ENCODE data around the gene PPAT. TPM values are rescaled to one million over a fixed set of nuclear protein-coding genes. Genes with fewer than 3 reads are reported as not detected.
"Not testable (repeated sequence)": the region's sequence is repeated elsewhere in the genome, so short reads cannot be mapped to it uniquely, and the experiment has no call there.

Gene PPAT
- total RNA-seq, 1 donor from 2014 or later: 15.9 TPM

DNA sequence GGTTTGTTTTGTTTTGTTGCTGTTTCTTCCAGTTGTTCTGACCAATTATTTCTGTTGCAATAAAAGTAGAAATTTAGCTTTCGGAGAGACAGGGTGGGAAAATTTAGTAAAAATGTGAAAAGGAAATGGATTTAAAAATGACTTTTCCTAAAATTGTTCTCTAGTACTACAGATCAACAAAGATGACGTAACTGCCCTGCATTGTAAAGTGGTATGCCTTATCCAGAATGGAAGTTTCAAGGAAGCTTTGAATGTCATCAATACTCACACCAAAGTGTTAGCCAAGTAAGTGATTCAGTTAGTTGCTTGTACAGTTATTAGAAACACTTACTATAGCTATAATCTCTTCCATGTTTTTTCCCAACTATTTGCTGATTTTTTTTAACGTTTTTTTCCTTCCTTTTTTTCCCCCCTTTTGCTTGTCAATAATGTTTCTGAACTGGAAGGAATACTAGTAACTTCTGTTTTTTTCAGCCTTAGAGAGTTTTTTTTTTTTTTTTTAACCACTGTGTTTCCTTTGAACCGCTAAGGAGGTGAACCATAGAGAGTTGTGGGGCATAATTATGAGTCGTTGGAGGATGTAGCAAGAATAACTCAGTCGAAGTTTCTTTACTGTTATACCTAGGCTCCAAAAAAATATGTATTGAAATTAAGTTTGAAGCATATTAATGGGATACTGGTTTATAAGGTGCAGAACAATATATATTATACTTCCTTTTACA is 34.2 kb upstream of the PPAT start:
- Mint-ChIP-seq H3K27me3 (ENCODE audit: unreplicated experiment) (peaks cover 6% of the 10 kb centered on the region), H3K27ac (ENCODE audit: unreplicated experiment) (peak overlapping the region; percentile 9), H3K9me3 (ENCODE audit: unreplicated experiment) (peaks cover 4% of the 10 kb centered on the region), H3K4me1 (ENCODE audit: low read depth, unreplicated experiment) (peaks cover 15% of the 10 kb centered on the region), H3K4me3 (ENCODE audit: unreplicated experiment) (peak overlapping the region; percentile 94), H3K36me3 (ENCODE audit: unreplicated experiment) (no peaks in the 10 kb centered on the region)
- TF ChIP-seq, protein P1, sequence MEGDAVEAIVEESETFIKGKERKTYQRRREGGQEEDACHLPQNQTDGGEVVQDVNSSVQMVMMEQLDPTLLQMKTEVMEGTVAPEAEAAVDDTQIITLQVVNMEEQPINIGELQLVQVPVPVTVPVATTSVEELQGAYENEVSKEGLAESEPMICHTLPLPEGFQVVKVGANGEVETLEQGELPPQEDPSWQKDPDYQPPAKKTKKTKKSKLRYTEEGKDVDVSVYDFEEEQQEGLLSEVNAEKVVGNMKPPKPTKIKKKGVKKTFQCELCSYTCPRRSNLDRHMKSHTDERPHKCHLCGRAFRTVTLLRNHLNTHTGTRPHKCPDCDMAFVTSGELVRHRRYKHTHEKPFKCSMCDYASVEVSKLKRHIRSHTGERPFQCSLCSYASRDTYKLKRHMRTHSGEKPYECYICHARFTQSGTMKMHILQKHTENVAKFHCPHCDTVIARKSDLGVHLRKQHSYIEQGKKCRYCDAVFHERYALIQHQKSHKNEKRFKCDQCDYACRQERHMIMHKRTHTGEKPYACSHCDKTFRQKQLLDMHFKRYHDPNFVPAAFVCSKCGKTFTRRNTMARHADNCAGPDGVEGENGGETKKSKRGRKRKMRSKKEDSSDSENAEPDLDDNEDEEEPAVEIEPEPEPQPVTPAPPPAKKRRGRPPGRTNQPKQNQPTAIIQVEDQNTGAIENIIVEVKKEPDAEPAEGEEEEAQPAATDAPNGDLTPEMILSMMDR (IDR thresholded peaks at IDR 0.05; ENCODE audit: partially characterized antibody, unreplicated experiment): no peak
- DNase-seq: no peak

DNA sequence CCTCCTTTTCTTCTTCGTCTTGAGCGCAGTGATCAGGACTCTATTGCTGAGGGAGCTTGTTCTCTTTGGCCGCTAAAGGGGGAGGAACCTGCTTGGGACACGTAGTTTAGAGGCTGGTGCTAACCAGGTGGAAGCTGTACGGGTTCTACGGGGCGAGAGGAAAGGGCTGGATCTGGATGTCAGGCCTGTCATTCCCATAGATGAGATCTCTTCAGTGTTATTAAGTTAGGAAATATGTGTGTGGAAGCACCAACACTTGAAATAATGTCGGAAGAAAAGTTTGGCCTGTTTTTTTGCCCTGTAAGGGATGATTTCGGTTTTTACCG is 32.6 kb upstream of the PPAT start:
- Mint-ChIP-seq H3K4me1 (ENCODE audit: low read depth, unreplicated experiment) (peaks cover 15% of the 10 kb centered on the region), H3K27me3 (ENCODE audit: unreplicated experiment) (peaks cover 6% of the 10 kb centered on the region), H3K27ac (ENCODE audit: unreplicated experiment) (peak overlapping the region; percentile 93), H3K36me3 (ENCODE audit: unreplicated experiment) (no peaks in the 10 kb centered on the region), H3K9me3 (ENCODE audit: unreplicated experiment) (peaks cover 4% of the 10 kb centered on the region), H3K4me3 (ENCODE audit: unreplicated experiment) (peak overlapping the region; percentile 94)
- DNase-seq: no peak
- TF ChIP-seq, protein P1 (IDR thresholded peaks at IDR 0.05; ENCODE audit: partially characterized antibody, unreplicated experiment): no peak

DNA sequence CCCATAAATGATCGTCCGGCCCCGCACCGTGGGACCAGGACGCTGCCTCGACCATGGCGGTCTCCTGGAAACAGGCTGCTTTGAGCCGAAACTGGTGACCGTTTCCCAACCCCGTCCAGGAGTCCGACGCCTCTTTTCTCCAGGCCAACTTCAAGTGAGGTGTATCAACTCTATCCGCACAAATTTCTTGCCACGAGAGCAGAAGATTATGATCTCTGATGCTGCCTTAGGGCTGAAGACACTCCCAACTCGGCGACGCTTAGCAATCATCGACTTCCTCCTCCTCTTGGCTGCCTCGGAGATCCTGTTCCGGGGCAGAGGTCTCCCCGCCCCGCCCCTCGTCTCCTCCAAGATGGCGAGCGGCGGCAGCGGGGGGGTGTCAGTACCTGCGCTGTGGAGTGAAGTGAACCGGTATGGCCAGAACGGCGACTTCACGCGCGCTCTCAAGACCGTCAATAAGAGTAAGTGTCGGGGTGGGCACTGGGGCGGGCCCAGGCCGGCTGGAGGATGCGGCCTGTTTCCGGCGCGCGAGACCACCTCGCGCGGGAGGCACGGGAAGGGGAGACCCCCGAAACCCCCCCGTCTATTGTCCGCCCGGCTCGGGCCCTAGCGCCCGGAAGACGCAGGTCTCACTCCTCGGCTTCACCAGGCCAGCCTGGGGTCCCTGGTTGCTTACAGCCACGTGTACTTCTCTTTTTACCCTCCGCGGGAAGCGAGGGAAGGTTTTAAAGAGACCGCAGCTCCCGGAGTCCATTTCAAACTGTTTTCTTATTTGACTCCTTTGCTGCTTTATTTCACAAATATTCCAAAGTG is 32.1 kb upstream of the PPAT start, which contains the start of gene SRP72:
SRP72 (plus strand) TSS at position 334 of the 813 bp plus-strand sequence; CDS start at position 353, 19 bp downstream.
- no peaks in the 10 kb centered on the region for H3K36me3 Mint-ChIP-seq (ENCODE audit: unreplicated experiment)
- peaks cover 15% of the 10 kb centered on the region for H3K4me1 Mint-ChIP-seq (ENCODE audit: low read depth, unreplicated experiment)
- peak within 1 kb of the TSS; percentile 98 for H3K27ac Mint-ChIP-seq (ENCODE audit: unreplicated experiment)
- TF ChIP-seq, protein P1 (IDR thresholded peaks at IDR 0.05; ENCODE audit: partially characterized antibody, unreplicated experiment): no peak
- H3K4me3 Mint-ChIP-seq (ENCODE audit: unreplicated experiment): peak within 1 kb of the TSS; percentile 94
- peaks cover 4% of the 10 kb centered on the region for H3K9me3 Mint-ChIP-seq (ENCODE audit: unreplicated experiment)
- DNase-seq: peak; percentile 90
- H3K27me3 Mint-ChIP-seq (ENCODE audit: unreplicated experiment): peaks cover 6% of the 10 kb centered on the region

DNA sequence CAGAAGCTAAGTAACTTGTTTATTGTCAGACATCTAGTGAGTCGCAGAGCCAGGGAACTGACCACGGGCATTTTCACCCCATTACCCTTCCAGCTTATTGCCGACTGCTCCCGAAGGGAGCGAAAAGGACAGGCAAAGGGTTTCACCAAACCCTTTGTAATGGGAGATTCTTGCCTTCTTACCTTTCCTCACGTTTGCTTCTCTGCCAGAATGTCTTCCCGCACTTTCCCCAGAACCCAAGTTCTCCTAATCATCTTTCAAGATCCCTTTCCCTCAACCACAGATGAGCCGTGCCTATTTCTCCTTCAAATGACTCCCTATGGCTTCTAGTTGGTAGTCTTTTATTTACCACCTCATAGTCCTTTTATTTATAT is 31.5 kb upstream of the PPAT start:
- Mint-ChIP-seq H3K36me3 (ENCODE audit: unreplicated experiment) (no peaks in the 10 kb centered on the region), H3K4me1 (ENCODE audit: low read depth, unreplicated experiment) (peaks cover 15% of the 10 kb centered on the region), H3K27me3 (ENCODE audit: unreplicated experiment) (peaks cover 6% of the 10 kb centered on the region), H3K4me3 (ENCODE audit: unreplicated experiment) (peak overlapping the region; percentile 94), H3K27ac (ENCODE audit: unreplicated experiment) (peak overlapping the region; percentile 98), H3K9me3 (ENCODE audit: unreplicated experiment) (peaks cover 4% of the 10 kb centered on the region)
- DNase-seq: no peak
- TF ChIP-seq, protein P1 (IDR thresholded peaks at IDR 0.05; ENCODE audit: partially characterized antibody, unreplicated experiment): no peak

DNA sequence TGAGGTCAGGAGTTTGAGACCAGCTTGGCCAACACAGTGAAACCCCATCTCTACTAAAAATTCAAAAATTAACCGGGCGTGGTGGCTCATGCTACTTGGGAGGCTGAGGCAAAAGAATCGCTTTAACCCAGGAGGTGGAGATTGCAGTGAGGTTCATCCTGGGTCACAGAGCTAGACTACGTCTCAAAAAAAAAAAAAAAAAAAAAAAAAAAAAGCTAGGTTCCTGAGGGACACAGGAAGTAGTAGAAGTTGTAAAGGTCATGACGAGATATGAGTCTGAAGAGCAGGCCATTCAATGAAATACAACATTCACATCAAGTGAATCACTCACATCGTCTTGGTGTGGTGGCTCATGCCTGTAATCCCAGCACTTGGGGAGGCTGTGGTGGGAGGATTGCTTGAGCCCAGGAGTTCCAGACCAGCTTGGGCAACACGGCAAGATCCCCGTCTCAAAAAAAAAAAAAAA is 30.9 kb upstream of the PPAT start:
- H3K27me3 Mint-ChIP-seq (ENCODE audit: unreplicated experiment); H3K9me3 Mint-ChIP-seq (ENCODE audit: unreplicated experiment); DNase-seq; H3K36me3 Mint-ChIP-seq (ENCODE audit: unreplicated experiment): not testable (repeated sequence)
- peak overlapping the region; percentile 94 for H3K4me3 Mint-ChIP-seq (ENCODE audit: unreplicated experiment)
- H3K4me1 Mint-ChIP-seq (ENCODE audit: low read depth, unreplicated experiment): peaks cover 15% of the 10 kb centered on the region
- peak overlapping the region; percentile 98 for H3K27ac Mint-ChIP-seq (ENCODE audit: unreplicated experiment)
